Measurements from ENCODE around the gene SPPL3. TPM values are rescaled to one million over a fixed set of nuclear protein-coding genes. Genes with fewer than 3 reads are reported as not detected.

SPPL3 gene
- total RNA-seq, 2 donors from 2014 or later, result 43.5 to 45.7 TPM

DNA sequence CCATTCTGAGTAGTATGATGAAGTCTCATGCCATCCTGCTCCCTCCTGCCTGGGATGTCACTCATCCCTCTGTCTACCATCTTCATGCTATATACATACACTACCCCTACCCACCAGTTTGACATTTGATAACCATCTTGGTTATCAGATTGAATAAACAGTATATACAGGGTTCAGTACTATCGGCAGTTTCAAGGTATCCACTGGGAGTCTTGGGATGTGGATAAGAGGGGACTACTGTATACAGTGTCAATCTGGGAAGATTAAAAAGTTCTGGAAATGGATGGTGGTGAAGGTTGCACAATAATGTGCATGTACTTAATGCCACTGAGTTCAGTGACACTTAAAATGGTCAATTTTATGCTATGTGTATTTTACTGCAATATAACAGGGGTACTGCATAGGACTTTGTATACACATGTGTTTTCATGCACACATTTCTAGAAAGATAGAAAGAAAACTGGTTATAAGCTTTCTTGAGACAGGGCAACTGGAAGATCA is 22.1 kb downstream of the SPPL3 start:
- Mint-ChIP-seq H3K9me3 (no peaks in the 10 kb centered on the region), H3K36me3 (ENCODE audit: insufficient read depth in 2 of 2) (no peaks in the 10 kb centered on the region), H3K4me1 (ENCODE audit: low read depth) (peaks cover 56% of the 10 kb centered on the region), H3K4me3 (no peak overlapping the region), H3K27ac (no peak overlapping the region), H3K27me3 (ENCODE audit: low read depth) (no peaks in the 10 kb centered on the region)
- ATAC-seq (replicated peaks in 1 of 2) (no peak), DNase-seq (no peak)

DNA sequence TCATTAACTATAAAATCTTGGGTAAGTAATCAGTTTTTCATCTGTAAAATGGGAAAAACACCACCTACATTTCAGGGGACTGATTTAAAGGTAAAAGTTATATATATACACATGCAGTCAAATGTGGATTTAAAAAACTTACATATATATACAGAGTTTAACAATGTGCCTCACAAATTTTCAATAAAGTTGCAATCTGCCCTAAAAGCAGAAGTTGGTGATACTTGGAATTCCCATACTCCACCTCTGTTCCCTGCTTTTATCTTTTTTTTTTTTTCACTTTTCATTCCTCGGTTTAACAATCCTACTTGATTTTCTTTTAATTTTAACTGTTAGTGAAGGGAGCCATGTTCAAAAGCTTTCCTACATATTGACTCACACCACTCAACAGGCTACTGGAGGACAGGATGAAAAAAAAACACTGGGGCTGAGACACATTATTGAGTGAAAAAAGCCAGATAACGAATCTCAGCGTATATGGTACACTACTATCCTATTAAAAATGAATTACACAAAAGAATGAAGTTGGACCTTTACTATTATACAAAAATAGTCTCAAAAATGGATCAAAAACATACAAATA is 24.3 kb downstream of the SPPL3 start:
- Mint-ChIP-seq H3K36me3 (ENCODE audit: insufficient read depth in 2 of 2) (no peaks in the 10 kb centered on the region), H3K4me3 (no peak overlapping the region), H3K9me3 (no peaks in the 10 kb centered on the region), H3K27ac (no peak overlapping the region), H3K27me3 (ENCODE audit: low read depth) (no peaks in the 10 kb centered on the region), H3K4me1 (ENCODE audit: low read depth) (peaks cover 56% of the 10 kb centered on the region)
- DNase-seq (no peak), ATAC-seq (replicated peaks in 1 of 2) (no peak)

DNA sequence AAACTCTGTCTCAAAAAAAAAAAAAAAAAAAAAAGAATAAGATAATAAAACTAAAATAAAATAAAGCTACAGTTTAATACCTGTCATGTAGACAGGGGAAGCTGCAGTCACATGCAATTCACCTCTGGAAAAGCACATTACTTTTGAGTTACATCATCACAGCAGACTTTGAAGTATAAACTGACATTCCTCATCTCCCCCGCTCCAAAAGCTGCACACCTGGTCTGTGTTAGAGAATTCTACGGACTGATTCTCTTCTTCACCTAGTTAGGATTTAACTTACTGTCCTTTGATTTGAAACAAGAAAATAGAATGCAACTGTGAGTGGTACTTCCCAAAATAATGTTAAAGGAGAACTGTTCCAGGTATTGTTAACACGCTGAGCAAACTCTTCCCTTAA is 25.1 kb downstream of the SPPL3 start:
- no peak for DNase-seq
- H3K9me3 Mint-ChIP-seq, result no peaks in the 10 kb centered on the region

DNA sequence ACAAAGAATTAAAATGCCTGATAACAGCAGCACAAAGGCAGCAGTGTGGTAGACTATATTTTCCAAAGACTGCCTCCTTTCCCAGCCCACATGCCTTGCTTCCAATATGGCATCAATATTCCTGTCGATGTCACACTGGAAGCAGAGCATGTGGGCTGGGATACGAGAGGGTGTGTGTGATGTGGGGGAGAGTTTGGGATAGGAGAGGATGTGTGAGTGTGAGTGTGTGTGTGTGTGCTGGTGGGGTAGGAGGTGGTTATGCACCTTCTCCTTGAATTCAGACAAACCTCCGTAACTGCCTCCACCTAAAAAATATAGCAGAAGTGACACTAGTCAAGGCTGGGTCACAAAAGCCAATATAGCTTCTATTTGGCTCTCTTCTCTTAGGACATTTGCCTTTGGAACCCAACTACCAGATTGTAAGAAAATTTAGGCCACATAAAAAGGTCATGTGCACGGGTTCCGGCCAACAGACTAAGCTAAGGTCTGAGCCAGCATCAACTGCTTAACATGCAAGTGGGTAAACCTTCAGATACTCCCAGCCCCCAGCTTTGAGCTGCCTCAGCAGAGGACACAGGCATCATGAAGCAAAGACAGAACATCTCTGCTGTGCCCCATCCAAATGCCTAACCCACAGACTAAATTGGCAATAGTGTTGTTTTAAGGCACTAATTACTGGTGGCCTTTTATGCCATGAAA is 29.5 kb downstream of the SPPL3 start:
- no peak for ATAC-seq (replicated peaks in 1 of 2)
- Mint-ChIP-seq H3K27me3 (ENCODE audit: low read depth) (no peaks in the 10 kb centered on the region), H3K9me3 (no peaks in the 10 kb centered on the region), H3K4me1 (ENCODE audit: low read depth) (peaks cover 63% of the 10 kb centered on the region), H3K4me3 (no peak overlapping the region), H3K27ac (no peak overlapping the region), H3K36me3 (ENCODE audit: insufficient read depth in 2 of 2) (no peaks in the 10 kb centered on the region)
- no peak for DNase-seq

More for the DNA sequence above, 25.1 kb downstream of the SPPL3 start:
- Mint-ChIP-seq H3K4me1 (ENCODE audit: low read depth) (peaks cover 57% of the 10 kb centered on the region), H3K36me3 (ENCODE audit: insufficient read depth in 2 of 2) (no peaks in the 10 kb centered on the region), H3K27ac (no peak overlapping the region), H3K27me3 (ENCODE audit: low read depth) (no peaks in the 10 kb centered on the region), H3K4me3 (no peak overlapping the region)
- ATAC-seq (replicated peaks in 1 of 2), result no peak

DNA sequence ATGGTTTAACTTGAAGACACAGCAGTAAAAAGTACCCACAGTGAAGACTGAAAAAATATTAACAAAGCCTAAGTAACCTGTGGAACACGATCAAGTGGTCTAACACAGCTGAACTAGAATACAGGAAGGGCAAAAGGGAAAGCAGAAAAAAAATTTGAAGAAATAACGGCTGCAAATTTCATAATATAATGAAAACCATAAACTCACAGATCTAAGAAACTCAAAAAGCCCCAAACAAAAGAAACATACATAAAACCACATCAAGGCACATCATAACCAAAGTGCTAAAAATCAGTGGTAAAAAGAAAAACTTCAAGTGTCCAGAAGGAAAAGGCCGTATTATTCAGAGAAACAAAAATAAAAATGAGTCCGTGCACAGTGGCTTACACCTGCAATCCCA is 30.9 kb downstream of the SPPL3 start:
- Mint-ChIP-seq H3K36me3 (ENCODE audit: insufficient read depth in 2 of 2) (no peaks in the 10 kb centered on the region), H3K4me3 (peak overlapping the region; percentile 6 to 78), H3K4me1 (ENCODE audit: low read depth) (peaks cover 66% of the 10 kb centered on the region), H3K27me3 (ENCODE audit: low read depth) (no peaks in the 10 kb centered on the region), H3K27ac (peak overlapping the region; percentile 89), H3K9me3 (no peaks in the 10 kb centered on the region)
- ATAC-seq (replicated peaks in 1 of 2) (no peak), DNase-seq (no peak)

DNA sequence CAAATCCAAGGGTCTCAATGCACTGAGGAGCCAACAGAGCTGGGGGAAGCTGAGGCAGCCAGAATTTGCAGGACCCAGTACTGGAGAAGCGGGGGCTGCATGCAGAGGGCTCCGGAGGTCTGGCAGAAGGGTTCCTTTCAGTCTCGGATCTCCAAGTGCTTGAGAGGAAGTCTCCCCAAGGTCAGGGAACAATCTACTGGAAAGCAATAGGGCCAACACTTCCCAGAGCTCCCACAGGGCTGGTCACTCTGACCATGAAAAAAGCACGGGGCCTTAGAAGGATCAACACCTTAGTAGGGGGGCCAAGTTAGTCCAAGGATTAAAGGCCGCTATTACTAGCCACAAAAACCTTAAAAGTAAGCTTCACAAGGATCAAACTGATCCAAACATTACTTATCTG is 31.7 kb downstream of the SPPL3 start:
- peaks cover 66% of the 10 kb centered on the region for H3K4me1 Mint-ChIP-seq (ENCODE audit: low read depth)
- H3K4me3 Mint-ChIP-seq, result no peak overlapping the region
- H3K36me3 Mint-ChIP-seq (ENCODE audit: insufficient read depth in 2 of 2), result no peaks in the 10 kb centered on the region
- ATAC-seq (replicated peaks in 1 of 2), result no peak
- DNase-seq, result no peak
- H3K27ac Mint-ChIP-seq, result no peak overlapping the region
- no peaks in the 10 kb centered on the region for H3K27me3 Mint-ChIP-seq (ENCODE audit: low read depth)
- no peaks in the 10 kb centered on the region for H3K9me3 Mint-ChIP-seq

DNA sequence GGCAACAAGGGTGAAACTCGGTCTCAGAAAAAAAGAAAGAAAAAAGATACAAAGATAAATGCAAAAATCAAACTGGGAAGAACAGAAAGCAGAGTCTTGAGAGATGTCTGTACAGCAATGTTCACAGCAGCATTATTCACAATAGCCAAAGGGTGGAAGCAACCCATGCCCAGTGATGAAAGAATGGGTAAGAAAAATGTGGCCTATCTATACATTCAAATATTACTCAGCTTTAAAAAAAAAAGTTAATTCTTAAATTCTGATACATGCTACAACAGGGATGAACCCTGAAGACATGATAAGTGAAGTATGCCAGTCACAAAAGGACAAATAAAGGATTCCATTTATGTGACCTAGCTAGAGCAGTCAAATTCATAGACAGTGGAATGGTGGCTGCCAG is 33.7 kb downstream of the SPPL3 start:
- no peak overlapping the region for H3K4me3 Mint-ChIP-seq
- no peaks in the 10 kb centered on the region for H3K36me3 Mint-ChIP-seq (ENCODE audit: insufficient read depth in 2 of 2)
- DNase-seq (no peak), ATAC-seq (replicated peaks in 1 of 2) (no peak)
- no peaks in the 10 kb centered on the region for H3K9me3 Mint-ChIP-seq
- peaks cover 57% of the 10 kb centered on the region for H3K4me1 Mint-ChIP-seq (ENCODE audit: low read depth)
- H3K27ac Mint-ChIP-seq, result no peak overlapping the region
- H3K27me3 Mint-ChIP-seq (ENCODE audit: low read depth), result no peaks in the 10 kb centered on the region

DNA sequence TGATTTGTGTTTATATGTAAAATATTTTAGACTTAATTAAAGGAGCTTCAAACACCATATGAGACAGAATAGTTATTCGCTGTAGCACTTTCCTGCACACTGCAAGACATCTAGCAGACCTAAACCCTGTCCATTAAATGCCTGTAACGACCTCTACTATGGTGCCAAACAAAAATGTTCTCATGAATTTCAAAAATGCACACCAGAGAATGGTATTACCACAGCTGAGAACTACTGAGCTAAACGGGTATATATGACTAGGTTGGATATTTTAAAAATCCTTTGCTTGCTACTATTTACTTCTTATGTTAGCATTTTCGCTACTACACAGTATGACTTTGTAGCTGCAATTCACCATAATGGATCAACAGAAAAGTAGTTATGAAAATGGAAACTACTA is 34.8 kb downstream of the SPPL3 start:
- Mint-ChIP-seq H3K4me3 (no peak overlapping the region), H3K36me3 (ENCODE audit: insufficient read depth in 2 of 2) (no peaks in the 10 kb centered on the region), H3K9me3 (no peaks in the 10 kb centered on the region), H3K27ac (no peak overlapping the region), H3K4me1 (ENCODE audit: low read depth) (peaks cover 60% of the 10 kb centered on the region), H3K27me3 (ENCODE audit: low read depth) (no peaks in the 10 kb centered on the region)
- no peak for ATAC-seq (replicated peaks in 1 of 2)
- no peak for DNase-seq

DNA sequence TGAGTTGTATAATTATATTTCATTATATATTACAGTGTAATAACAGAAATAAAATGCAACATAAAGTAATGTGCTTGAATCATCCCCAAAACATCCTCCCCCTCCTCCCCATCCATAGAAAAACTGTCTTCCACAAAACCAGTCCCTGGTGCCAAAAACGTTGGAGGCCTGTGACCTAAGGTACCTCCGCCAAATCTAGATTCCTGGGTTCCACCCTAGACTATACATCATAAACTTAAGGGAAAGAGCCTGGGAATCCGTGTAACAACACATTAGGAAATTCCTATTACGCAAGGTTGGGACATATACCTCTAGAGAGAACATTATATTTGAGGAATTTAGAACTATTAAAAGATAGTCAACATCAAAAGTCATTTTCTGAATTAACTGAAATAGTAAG is 38.0 kb downstream of the SPPL3 start:
- ATAC-seq (replicated peaks in 1 of 2) (no peak), DNase-seq (no peak)
- H3K27ac Mint-ChIP-seq, result no peak overlapping the region
- H3K9me3 Mint-ChIP-seq, result no peaks in the 10 kb centered on the region
- no peaks in the 10 kb centered on the region for H3K27me3 Mint-ChIP-seq (ENCODE audit: low read depth)
- H3K36me3 Mint-ChIP-seq (ENCODE audit: insufficient read depth in 2 of 2), result no peaks in the 10 kb centered on the region
- H3K4me3 Mint-ChIP-seq, result no peak overlapping the region
- H3K4me1 Mint-ChIP-seq (ENCODE audit: low read depth), result peaks cover 40% of the 10 kb centered on the region

DNA sequence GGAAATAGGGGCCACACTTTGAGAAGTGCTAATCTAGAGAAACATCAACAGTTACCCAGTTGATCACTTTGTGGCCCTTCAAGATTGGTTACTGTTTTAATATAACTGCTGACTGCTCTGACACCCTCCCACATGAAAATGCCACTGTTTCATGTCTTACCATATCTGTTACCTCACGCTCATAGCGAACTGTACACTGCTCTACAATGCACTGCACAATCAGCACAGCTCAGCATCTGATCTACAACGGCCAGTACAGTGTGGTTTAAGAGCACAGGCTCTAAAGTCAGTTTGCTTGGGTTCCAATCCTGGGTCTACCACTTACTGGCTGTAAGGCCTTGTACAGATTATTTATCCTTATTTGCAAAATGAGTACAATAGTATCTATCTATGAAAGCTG is 39.1 kb downstream of the SPPL3 start:
- H3K27ac Mint-ChIP-seq, result no peak overlapping the region
- peaks cover 32% of the 10 kb centered on the region for H3K4me1 Mint-ChIP-seq (ENCODE audit: low read depth)
- ATAC-seq (replicated peaks in 1 of 2), result peak; percentile 77 to 88
- H3K9me3 Mint-ChIP-seq, result no peaks in the 10 kb centered on the region
- no peak for DNase-seq
- no peaks in the 10 kb centered on the region for H3K27me3 Mint-ChIP-seq (ENCODE audit: low read depth)
- no peaks in the 10 kb centered on the region for H3K36me3 Mint-ChIP-seq (ENCODE audit: insufficient read depth in 2 of 2)
- H3K4me3 Mint-ChIP-seq, result no peak overlapping the region

DNA sequence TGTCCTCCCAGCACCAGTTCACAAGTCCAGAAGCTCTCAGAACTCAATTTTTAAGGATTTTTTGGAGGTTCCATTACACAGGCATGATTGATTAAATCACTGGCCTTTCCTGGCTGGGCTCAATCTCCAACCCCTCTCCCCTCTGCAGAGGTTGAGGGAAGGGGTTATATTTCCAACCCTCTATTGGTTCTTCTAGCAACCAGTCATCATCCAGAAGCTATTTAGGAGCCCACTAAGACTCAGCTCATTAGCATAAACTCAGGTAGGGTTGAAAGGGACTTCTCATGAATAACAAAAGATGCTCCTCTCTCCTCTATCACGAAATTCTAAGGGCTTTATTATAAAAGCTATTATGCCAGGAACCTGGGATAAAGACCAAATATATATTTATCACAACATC is 41.5 kb downstream of the SPPL3 start:
- Mint-ChIP-seq H3K27me3 (ENCODE audit: low read depth) (no peaks in the 10 kb centered on the region), H3K36me3 (ENCODE audit: insufficient read depth in 2 of 2) (peaks cover 4 to 9% of the 10 kb centered on the region in 2 donors), H3K4me1 (ENCODE audit: low read depth) (peaks cover 25% of the 10 kb centered on the region), H3K27ac (no peak overlapping the region), H3K9me3 (peaks cover 2 to 3% of the 10 kb centered on the region in 2 donors), H3K4me3 (no peak overlapping the region)
- no peak for DNase-seq
- no peak for ATAC-seq (replicated peaks in 1 of 2)

DNA sequence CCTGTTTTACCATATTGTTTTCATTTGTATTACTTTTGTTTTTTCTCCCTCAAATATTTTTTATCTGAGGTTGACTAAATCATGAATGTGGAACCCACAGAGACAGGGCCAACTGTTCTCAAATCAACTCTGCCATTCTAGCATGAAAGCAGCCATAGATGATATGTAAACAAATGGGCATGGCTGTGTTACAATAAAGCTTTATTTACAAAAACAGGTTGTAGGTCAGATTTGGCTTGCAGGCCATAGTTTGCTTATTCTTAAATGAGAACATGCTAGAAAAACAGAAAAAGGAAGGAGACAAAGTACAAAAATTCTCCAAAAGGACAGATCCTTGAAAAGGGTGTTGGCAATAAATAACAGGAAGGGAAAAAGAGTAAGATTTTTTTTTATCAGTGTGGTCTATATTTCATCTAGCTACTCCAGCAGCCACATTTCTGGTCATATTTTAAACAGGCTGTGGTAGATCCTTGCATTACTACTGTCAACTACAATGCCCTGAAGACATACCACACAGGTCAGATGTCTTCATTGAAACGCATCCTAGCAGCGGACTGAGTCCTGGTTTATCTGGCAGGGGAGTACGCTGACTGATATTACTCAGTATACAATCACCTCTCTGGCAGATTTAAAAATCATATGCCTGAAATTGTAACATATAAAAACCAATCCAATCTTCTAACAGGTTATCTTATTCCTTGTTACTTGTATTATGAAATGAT is 42.9 kb downstream of the SPPL3 start:
- Mint-ChIP-seq H3K27ac (no peak overlapping the region), H3K9me3 (peaks cover 2 to 4% of the 10 kb centered on the region in 2 donors)
- no peak for DNase-seq

DNA sequence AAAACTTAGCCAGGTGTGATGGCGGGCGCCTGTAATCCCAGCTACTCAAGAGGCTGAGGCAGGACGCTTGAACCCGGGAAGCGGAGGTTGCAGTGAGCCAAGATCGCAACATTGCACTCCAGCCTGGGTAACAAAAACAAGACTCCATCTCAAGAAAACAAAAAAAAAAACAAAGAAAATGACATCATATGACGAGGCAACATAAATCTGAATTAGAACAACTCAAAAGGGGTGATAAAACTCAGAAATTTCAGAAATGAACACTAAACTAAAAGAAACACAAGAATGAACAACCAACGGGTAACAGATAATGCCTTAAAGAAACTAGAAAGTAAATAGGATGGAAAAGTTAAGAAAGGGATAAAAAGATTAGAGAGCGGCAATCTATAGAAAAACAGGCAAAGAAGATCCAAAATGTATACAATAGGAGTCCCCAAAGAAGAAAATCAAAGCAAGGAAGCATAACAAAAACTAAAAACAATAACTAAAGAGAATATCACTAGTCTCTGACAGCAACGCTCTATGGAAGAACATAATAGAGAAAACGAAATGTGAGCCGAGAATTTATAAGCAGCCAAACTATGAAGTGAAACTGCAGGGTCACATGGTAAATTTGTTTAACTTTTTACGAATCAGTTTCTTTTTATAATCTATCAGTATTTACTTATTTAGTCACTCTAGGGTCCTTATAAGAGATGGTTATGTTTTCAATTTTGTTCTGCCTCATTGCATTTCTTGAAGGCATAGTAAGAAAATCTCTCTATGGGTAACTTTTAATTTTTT is 45.7 kb downstream of the SPPL3 start:
- DNase-seq (no peak), ATAC-seq (replicated peaks in 1 of 2) (no peak)
- no peak overlapping the region for H3K27ac Mint-ChIP-seq
- no peak overlapping the region for H3K4me3 Mint-ChIP-seq
- H3K9me3 Mint-ChIP-seq, result peaks cover 2 to 4% of the 10 kb centered on the region in 2 donors
- H3K36me3 Mint-ChIP-seq (ENCODE audit: insufficient read depth in 2 of 2), result peaks cover 5 to 11% of the 10 kb centered on the region in 2 donors
- H3K4me1 Mint-ChIP-seq (ENCODE audit: low read depth), result peaks cover 40% of the 10 kb centered on the region
- H3K27me3 Mint-ChIP-seq (ENCODE audit: low read depth), result no peaks in the 10 kb centered on the region

More for the DNA sequence above, 42.9 kb downstream of the SPPL3 start:
- Mint-ChIP-seq H3K27me3 (ENCODE audit: low read depth) (no peaks in the 10 kb centered on the region), H3K36me3 (ENCODE audit: insufficient read depth in 2 of 2) (peaks cover 5 to 11% of the 10 kb centered on the region in 2 donors), H3K4me1 (ENCODE audit: low read depth) (peaks cover 37% of the 10 kb centered on the region), H3K4me3 (no peak overlapping the region)
- ATAC-seq (replicated peaks in 1 of 2), result no peak

Data from activated T-cell treated with anti-CD3 and anti-CD28 coated beads, Interleukin-2, amount 50 U/mL, for 72 hours (primary cell).